Activated CD8-positive, alpha-beta memory T cell treated with anti-CD3 and anti-CD28 coated beads for 4 hours (primary cell): ENCODE data around the gene GPR68.
"Not testable (repeated sequence)": the region's sequence is repeated elsewhere in the genome, so short reads cannot be mapped to it uniquely, and the experiment has no call there.

Source experiments
- DNase-seq, 2 donors: peaks; one replicate each; pipeline ENCODE4 v3.0.0-alpha.2; 2020; ENCODE audit warnings: low read depth in 2 of 2

GPR68 gene

DNA sequence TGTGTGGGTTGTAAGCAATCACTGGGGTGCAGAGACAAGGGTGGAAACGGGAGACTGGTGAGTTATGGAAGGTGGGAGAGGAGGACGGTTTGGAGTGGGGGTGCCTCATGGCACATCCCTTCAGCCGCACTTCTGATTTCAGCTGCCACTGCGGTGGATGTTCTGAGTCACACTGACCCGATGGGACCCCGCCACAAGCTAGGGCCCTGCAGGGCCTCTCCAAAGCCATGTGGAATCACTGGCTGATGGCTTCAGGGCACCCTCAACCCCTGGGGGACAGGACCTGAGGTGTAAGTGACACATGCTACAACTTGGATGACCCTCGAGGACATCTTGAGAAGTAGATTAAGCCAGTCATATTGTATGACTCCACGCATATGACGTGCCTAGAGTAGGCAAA lies 53.7 kb downstream of the GPR68 start:
- DNase-seq, result no peak

DNA sequence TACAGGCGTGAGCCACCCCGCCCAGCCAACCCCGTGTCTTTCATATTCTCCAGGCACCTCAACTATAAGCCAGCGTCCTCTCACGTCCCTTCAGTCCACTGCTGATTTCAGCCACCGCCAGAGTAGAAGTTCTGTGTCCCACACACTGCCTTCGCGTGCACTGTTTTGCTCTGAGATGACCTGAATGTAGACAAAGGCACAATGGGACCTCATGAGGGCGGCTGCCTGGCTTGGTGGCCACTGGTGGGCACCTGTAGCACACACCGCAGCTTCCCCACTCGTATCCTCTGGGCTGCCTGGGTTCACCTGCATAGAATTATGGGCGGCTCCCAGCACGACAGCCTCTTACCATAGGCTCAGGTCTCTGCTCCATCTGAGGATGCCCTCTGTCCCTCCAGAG lies 57.2 kb downstream of the GPR68 start:
- no peak for DNase-seq

DNA sequence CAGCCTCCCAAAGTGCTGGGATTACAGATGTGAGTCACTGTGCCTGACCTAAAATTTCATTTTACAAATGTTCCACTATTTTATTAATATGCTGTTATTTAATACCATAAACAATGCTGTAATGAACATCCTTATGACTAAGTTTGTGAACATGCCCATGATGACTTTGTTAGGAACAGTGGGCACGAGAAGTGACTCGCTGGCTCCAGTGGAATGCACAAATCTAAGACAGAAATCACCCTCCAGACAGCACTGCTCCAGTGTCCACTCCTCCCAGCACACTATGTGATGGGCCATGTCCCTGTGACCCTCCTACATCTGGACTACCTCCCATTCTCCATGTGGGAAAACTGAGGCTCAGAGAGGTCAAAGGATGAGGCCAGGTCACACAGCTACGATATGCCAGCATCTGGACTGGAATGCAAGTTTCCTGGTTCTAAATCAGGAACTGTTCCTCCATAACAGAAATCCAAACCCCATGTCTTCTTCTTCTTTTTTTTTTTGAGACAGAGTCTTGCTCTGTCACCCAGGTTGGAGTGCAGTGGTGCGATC lies 57.9 kb downstream of the GPR68 start:
- DNase-seq, result no peak

DNA sequence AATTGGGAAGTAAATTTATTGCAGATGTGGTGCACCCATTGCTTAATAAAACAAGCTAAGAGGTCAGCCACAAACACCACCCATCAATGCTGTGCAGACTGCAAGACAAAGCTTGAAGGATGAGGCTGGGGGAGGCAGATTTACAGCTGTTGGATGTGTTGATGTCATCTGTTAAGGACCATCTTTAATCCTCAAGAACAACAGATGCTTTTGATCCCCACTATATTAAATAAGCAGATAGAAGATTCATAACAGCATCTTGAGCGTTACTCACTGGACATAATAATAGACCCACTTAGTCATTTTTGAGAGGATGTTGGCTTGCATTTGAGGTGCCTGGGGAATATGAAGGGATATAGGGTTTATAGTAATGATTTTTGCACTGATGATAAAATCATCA lies 58.8 kb downstream of the GPR68 start:
- DNase-seq, result no peak

DNA sequence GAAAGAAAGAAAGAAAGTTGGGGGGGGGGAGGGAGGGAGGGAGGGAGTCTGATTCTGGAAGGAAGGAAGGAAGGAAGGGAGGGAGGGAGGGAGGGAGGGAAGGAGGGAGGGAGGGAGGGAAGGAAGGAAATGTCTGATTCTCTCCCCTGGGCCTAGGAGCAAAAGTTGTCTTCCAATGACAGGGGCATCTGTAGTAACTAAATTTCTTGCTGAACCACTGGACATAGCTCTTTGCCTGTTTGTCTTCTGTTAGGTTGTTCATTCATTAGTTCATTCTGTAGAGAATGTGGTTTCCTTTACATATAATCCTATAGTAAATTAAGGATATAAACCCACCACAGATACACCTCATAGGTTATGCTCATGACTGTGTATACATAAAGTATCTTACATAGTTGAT lies 59.9 kb downstream of the GPR68 start:
- DNase-seq, result no peak

DNA sequence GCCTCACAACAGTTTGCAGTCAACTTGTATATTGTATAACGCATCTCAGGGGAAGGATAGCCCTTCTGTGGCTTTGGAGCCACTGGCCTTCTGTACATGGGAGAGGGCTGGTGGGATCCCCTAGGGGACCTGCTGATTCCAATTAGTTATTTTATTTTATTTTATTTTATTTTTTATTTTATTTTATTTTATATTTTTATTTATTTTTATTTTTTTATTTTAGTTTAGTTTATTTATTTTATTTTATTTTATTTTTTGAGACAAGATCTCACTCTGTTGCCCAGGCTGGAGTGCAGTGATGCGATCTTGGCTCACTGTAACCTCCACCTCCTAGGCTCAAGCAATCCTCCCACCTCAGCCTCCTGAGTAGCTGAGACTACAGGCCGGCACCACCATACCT lies 61.8 kb downstream of the GPR68 start:
- not testable (repeated sequence) for DNase-seq
